Esophagus squamous epithelium (tissue), 4 donors: ENCODE measurements around the gene STIMATE.

Experiments
- CTCF ChIP-seq, 6 experiments: fragments of 450-650 bp in 4 of 6; fragments of 200-600 bp in 2 of 6; sonication (generic) in 2 of 6; IDR thresholded peaks; one replicate each; pipeline ENCODE4 v1.5.1; 2016 to 2019; ENCODE audit warnings: antibody characterized with exemption in 6 of 6, mild to moderate bottlenecking in 4 of 6, moderate library complexity in 4 of 6
- POLR2A ChIP-seq, 4 donors: fragments of 450-650 bp; IDR thresholded peaks; one replicate each; pipeline ENCODE4 v1.6.1; 2017; ENCODE audit warnings: antibody characterized with exemption in 4 of 4, mild to moderate bottlenecking in 4 of 4, moderate library complexity in 3 of 4

GRCh38 chr3:52896151-52896550 lies 1.2 kb downstream of the STIMATE start:
- TF ChIP-seq CTCF (IDR thresholded peaks at IDR 0.05) (no peak), POLR2A (IDR thresholded peaks at IDR 0.05) (no peak)
